Measurements from ENCODE around the gene TTC31.

DNA sequence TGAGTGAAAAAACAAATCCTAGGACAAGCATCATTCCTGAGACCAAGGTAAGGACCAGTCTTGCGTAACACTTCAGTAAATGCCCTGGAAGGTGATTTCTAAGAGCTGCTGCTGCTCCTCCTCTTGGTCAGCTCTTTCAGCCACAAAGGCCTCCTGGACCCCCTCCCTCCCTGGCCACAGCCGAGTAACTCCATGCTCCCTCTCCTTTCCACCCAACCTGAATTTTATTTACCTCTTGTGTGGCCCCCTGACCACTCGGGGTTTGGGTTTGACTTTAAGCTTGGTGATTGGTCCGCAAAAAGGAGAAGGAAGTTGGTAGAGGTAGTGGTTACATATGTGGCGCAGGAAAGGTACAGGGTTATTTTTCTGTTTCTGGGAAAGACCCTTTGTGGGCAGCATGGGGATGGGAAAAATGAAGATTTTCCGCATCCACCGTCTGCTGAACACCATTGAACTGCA lies 56.0 kb downstream of the TTC31 start:
- TF ChIP-seq, protein P1, sequence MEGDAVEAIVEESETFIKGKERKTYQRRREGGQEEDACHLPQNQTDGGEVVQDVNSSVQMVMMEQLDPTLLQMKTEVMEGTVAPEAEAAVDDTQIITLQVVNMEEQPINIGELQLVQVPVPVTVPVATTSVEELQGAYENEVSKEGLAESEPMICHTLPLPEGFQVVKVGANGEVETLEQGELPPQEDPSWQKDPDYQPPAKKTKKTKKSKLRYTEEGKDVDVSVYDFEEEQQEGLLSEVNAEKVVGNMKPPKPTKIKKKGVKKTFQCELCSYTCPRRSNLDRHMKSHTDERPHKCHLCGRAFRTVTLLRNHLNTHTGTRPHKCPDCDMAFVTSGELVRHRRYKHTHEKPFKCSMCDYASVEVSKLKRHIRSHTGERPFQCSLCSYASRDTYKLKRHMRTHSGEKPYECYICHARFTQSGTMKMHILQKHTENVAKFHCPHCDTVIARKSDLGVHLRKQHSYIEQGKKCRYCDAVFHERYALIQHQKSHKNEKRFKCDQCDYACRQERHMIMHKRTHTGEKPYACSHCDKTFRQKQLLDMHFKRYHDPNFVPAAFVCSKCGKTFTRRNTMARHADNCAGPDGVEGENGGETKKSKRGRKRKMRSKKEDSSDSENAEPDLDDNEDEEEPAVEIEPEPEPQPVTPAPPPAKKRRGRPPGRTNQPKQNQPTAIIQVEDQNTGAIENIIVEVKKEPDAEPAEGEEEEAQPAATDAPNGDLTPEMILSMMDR (IDR thresholded peaks at IDR 0.05; ENCODE audit: low read length) = no peak
- TF ChIP-seq EZH2 (optimal IDR thresholded peaks at IDR 0.05; ENCODE audit: low read depth, low read length) = no peak

All from MM.1S (cell line).